Measurements from ENCODE around the gene MS4A5.

DNA sequence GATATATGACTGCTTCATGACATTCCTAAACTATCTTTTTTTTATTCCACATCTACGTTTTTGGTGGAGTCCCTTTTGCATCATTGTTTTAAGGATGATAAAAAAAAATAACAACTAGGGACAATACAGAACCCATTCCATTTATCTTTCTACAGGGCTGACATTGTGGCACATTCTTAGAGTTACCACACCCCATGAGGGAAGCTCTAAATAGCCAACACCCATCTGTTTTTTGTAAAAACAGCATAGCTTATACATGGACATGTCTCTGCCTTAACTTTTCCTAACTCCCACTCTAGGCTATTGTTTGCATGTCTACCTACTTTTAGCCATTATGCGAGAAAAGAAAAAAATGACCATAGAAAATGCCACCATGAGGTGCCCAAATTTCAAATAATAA is 39.5 kb downstream of the MS4A5 start:
- TF ChIP-seq, protein P1, sequence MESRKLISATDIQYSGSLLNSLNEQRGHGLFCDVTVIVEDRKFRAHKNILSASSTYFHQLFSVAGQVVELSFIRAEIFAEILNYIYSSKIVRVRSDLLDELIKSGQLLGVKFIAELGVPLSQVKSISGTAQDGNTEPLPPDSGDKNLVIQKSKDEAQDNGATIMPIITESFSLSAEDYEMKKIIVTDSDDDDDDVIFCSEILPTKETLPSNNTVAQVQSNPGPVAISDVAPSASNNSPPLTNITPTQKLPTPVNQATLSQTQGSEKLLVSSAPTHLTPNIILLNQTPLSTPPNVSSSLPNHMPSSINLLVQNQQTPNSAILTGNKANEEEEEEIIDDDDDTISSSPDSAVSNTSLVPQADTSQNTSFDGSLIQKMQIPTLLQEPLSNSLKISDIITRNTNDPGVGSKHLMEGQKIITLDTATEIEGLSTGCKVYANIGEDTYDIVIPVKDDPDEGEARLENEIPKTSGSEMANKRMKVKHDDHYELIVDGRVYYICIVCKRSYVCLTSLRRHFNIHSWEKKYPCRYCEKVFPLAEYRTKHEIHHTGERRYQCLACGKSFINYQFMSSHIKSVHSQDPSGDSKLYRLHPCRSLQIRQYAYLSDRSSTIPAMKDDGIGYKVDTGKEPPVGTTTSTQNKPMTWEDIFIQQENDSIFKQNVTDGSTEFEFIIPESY (IDR thresholded peaks at IDR 0.05; ENCODE audit: borderline replicate concordance, low read depth), result no peak
- TF ChIP-seq, protein P2, sequence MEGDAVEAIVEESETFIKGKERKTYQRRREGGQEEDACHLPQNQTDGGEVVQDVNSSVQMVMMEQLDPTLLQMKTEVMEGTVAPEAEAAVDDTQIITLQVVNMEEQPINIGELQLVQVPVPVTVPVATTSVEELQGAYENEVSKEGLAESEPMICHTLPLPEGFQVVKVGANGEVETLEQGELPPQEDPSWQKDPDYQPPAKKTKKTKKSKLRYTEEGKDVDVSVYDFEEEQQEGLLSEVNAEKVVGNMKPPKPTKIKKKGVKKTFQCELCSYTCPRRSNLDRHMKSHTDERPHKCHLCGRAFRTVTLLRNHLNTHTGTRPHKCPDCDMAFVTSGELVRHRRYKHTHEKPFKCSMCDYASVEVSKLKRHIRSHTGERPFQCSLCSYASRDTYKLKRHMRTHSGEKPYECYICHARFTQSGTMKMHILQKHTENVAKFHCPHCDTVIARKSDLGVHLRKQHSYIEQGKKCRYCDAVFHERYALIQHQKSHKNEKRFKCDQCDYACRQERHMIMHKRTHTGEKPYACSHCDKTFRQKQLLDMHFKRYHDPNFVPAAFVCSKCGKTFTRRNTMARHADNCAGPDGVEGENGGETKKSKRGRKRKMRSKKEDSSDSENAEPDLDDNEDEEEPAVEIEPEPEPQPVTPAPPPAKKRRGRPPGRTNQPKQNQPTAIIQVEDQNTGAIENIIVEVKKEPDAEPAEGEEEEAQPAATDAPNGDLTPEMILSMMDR (IDR thresholded peaks at IDR 0.05), result no peak
- no peak for TF ChIP-seq FOXM1 (IDR thresholded peaks at IDR 0.05; ENCODE audit: low read depth)
- TF ChIP-seq POLR2AphosphoS5 (IDR thresholded peaks at IDR 0.05; ENCODE audit: low read depth, low read length), result no peak
- TF ChIP-seq YY1 (IDR thresholded peaks at IDR 0.05; ENCODE audit: low read depth), result no peak
- TF ChIP-seq, protein P3, sequence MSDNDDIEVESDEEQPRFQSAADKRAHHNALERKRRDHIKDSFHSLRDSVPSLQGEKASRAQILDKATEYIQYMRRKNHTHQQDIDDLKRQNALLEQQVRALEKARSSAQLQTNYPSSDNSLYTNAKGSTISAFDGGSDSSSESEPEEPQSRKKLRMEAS (IDR thresholded peaks at IDR 0.05; ENCODE audit: low read depth), result no peak
- TF ChIP-seq, protein P4, sequence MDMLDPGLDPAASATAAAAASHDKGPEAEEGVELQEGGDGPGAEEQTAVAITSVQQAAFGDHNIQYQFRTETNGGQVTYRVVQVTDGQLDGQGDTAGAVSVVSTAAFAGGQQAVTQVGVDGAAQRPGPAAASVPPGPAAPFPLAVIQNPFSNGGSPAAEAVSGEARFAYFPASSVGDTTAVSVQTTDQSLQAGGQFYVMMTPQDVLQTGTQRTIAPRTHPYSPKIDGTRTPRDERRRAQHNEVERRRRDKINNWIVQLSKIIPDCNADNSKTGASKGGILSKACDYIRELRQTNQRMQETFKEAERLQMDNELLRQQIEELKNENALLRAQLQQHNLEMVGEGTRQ (IDR thresholded peaks at IDR 0.05; ENCODE audit: borderline replicate concordance, low read depth, low read length), result no peak
- no peak for TF ChIP-seq SMC3 (IDR thresholded peaks at IDR 0.05; ENCODE audit: low read depth, low read length)
- TF ChIP-seq MXI1 (IDR thresholded peaks at IDR 0.05; ENCODE audit: low read depth, low read length), result no peak
- no peak for TF ChIP-seq RAD21 (IDR thresholded peaks at IDR 0.05; ENCODE audit: low read length)
- no peak for TF ChIP-seq EP300 (IDR thresholded peaks at IDR 0.05; ENCODE audit: borderline replicate concordance in 1 of 2, low read depth in 1 of 2, low read length in 1 of 2)
